ENCODE data around the gene ARHGEF16.

- TF ChIP-seq EZH2 (IDR thresholded peaks at IDR 0.05; ENCODE audit: insufficient read depth, poor library complexity, severe bottlenecking): no peak
- TF ChIP-seq EZH2phosphoT487 (IDR thresholded peaks at IDR 0.05; ENCODE audit: insufficient read depth, low read depth): no peak
Measured at GRCh38 chr1:3506943-3507342, 52.5 kb downstream of the ARHGEF16 start.

All from GM23248 (cell line).